Glomerular endothelial cell (primary cell): ENCODE data around the gene CLIP3. TPM values are rescaled to one million over a fixed set of nuclear protein-coding genes. Genes with fewer than 3 reads are reported as not detected.

Experiments used
- DNase-seq: peaks from one replicate; pipeline ENCODE4 v3.0.0-alpha.2; 2011; ENCODE audit warnings: low read depth, low spot score; ENCODE audit errors: extremely low read depth
- total RNA-seq: library from RNA; depleted of rRNA; stranded (reverse); fragments of >200 nt; gene quantifications from 2 replicates; pipeline ENCODE4 v1.2.3, GENCODE V29; 2015

Gene CLIP3
- total RNA-seq, 1 donor from 2014 or later, result 14.0 TPM

- DNase-seq, result no peak
Measured at GRCh38 chr19:36009633-36010379, 22.9 kb downstream of the CLIP3 start.

GRCh38 chr19:36009220-36009619, 23.5 kb downstream of the CLIP3 start:
- DNase-seq, result no peak

GRCh38 chr19:36008336-36008978, 24.2 kb downstream of the CLIP3 start, which contains the start of gene SYNE4:
Gene SYNE4 (minus strand): TSS chr19:36008813. CDS start chr19:36008681, 132 bp downstream.
- no peak for DNase-seq

GRCh38 chr19:36006955-36007354, 25.7 kb downstream of the CLIP3 start:
- no peak for DNase-seq

GRCh38 chr19:36003284-36003683, 29.4 kb downstream of the CLIP3 start:
- no peak for DNase-seq

GRCh38 chr19:36001605-36002004, 31.1 kb downstream of the CLIP3 start:
- no peak for DNase-seq

GRCh38 chr19:35996777-35997176, 35.9 kb downstream of the CLIP3 start:
- no peak for DNase-seq

GRCh38 chr19:35995048-35995993, 37.4 kb downstream of the CLIP3 start, which contains the start of gene SDHAF1:
Gene SDHAF1 (plus strand): TSS chr19:35995188. CDS start chr19:35995275, 87 bp downstream.
- DNase-seq, result peak; percentile 45

GRCh38 chr19:35993923-35994598, 38.6 kb downstream of the CLIP3 start:
- no peak for DNase-seq

GRCh38 chr19:35992907-35993765, 39.5 kb downstream of the CLIP3 start:
- no peak for DNase-seq

- no peak for DNase-seq
Measured at GRCh38 chr19:35991731-35992450, 40.8 kb downstream of the CLIP3 start.

GRCh38 chr19:35990771-35991730, 41.6 kb downstream of the CLIP3 start:
- DNase-seq, result no peak

- no peak for DNase-seq
Measured at GRCh38 chr19:35990156-35990555, 42.5 kb downstream of the CLIP3 start.

GRCh38 chr19:35988824-35989223, 43.8 kb downstream of the CLIP3 start:
- no peak for DNase-seq

GRCh38 chr19:35987571-35987896, 45.1 kb downstream of the CLIP3 start:
- no peak for DNase-seq

- no peak for DNase-seq
Measured at GRCh38 chr19:35986664-35987570, 45.8 kb downstream of the CLIP3 start.

GRCh38 chr19:35986111-35986510, 46.6 kb downstream of the CLIP3 start:
- DNase-seq, result no peak
